GM21723 (cell line): ENCODE results near the gene KLK4.

Experiments used
- ATAC-seq: cut with Tn5 transposase; IDR thresholded peaks from one replicate; pipeline ENCODE4 v1.9.1; 2021; ENCODE audit warnings: mild to moderate bottlenecking, moderate library complexity; ENCODE audit not compliant: unreplicated experiment

KLK4 gene

DNA sequence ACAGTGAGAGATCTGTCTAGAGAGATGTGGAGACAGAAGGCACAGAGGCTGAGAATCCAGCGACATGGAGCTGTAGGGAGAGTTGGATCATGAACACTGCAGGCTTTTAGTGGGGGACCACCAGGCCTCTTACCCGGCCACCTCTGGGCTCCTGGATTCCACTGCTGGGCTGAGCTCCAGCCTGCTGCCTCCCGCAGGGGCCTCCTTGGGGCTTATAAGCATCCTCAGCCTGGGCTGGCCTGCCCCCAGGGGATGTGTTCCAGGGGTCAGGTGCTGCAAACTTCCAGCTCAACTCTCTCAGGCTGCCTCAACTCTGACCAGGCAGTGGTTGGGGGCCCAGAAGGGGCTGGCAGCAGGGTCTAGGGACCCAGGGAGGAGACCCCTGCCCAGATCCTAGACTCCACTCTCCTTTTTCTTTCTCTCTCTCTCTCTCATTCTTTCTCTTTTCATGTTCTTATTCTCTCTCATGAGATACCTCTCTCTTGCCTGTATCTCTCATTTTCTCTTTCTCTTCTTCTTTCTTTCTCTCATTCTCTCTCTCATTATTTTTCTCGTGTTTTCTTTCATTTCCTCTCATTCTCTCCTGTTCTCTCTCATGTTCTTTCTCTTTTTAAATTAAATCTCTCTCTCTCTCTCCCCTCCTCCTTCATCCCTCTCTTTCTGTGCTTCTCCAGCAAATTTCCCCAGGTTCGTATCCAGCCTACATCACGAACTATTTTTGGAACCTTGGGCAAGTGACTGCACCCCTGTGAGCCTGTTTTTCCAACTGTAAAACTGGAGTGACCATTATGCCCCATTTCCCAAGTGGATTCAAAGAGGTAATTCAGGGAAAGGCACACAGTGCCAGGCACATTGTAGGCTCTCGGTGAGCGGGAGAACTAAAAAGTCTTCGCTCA lies at the start of gene KLK4:
Gene KLK4 (minus strand): TSS at position 190 of the 896 bp plus-strand sequence. CDS start 657 bp downstream, outside the sequence.
- ATAC-seq: no peak

GRCh38 chr19:50959731-50960500 lies 48.7 kb upstream of the KLK4 start:
- no peak for ATAC-seq

DNA sequence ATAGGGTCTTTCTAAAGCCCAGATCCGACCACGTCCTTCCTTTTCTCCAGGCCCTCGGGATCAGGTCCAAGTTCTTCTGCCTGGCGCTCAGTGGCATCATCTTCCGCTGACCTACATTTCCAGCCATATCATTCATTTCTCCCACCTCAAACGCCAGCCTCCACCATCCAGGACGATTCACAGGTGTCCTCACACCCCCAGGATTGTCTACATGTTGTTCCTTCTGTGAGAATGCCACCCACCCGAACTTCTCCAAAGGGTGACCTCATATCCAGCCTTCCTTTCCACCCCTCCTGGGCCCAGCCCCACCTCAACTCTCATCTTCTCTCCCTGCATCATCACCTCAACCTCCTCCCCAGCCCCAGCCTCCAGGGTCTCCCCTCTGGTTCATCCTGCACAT lies 46.4 kb upstream of the KLK4 start:
- ATAC-seq: no peak

DNA sequence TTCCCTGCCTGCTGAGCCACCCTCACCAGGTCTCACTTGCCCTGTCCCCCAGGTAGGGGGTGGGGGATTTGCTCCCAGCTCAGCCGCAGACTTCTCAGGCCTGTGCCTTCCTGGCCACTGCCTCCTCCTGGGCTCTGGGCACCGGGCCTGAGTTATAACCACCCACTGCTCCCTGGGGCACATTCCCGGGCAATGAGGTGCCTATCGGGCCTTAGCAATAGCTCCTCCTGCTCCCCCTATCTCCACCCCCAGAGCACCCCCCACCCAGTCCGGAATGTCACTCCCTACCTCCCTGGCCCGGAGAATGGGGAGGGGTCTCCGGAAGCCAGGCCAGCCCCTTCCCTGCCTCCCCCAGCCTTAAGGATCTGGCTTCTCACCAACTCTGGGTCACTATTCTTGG lies 41.7 kb upstream of the KLK4 start, which contains the start of gene KLK5:
Gene KLK5 (minus strand): TSS at position 129 of the 400 bp plus-strand sequence. CDS start 381 bp downstream, outside the sequence.
- no peak for ATAC-seq

DNA sequence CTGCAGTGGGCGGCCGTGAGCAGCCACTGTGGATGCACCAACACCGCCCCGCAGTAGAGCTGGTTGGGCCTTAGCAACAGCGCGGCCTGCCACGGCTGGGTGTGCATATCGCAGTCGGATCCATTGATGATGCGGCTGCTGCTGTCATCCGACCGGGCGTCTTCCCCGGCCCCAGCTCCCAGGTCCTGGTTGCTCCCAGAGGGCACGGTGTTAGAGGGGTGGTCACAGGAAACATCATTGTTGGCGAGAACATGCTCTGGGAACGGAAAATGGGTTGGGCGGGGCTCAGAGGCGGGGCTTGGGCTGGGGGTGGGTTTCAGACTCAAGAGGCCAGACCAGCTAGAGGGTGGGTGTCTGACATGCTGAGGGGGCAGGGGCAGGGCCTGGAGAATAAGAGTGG lies 38.7 kb upstream of the KLK4 start:
- no peak for ATAC-seq

- ATAC-seq: no peak
Measured at GRCh38 chr19:50947123-50947522, 35.9 kb upstream of the KLK4 start.

DNA sequence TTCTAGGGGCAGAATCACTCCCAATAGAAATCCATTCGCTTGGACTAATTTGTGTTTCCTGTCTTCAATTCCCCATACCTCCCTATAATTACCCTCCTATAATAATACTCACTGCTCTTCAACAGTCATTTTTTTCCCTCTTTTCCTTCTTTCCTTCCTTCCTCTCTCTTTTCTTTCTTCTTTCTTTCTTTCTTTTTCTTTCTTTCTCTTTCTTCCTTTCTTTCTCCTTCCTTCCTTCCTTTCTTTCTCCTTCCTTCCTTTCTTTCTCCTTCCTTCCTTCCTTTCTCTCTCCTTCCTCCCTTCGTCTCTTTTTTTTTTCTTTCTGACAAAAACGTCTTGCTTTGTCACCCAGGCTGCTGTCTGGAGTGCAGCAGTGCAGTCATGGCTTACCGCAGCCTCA lies 33.6 kb upstream of the KLK4 start:
- no peak for ATAC-seq

DNA sequence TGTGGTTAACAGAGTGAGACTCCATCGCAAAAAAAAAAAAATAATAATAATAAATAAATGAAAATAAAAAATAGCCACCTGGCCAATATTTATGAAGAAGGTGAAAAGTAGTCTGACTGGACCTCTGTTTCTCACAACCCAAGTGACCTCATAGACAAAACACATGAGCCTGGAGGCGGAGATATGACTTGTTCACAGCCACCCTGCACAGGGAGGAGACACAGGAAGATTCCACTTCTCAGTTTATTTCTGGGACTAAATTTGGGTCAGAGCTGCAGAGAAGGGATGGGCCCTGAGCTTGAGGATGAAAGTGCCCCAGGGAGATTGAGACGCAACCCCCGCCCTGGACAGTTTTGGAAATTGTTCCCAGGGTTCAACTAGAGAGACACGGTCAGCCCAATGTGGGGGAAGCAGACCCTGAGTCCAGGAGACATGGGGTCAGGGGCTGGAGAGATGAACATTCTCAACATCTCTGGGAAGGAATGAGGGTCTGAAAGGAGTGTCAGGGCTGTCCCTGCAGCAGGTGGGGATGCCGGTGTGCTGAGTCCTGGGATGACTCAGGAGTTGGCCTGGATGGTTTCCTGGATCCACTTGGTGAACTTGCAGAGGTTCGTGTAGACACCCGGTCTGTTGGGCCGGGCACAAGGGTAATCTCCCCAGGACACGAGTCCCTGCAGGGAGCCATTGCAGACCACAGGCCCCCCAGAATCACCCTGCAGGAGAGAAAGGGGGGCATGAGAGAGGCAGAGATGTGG lies 32.1 kb upstream of the KLK4 start:
- no peak for ATAC-seq

- ATAC-seq: no peak
Measured at GRCh38 chr19:50939596-50939995, 28.4 kb upstream of the KLK4 start.

GRCh38 chr19:50933640-50934039 lies 22.4 kb upstream of the KLK4 start:
- no peak for ATAC-seq

GRCh38 chr19:50932690-50933083 lies 21.5 kb upstream of the KLK4 start:
- ATAC-seq: no peak

GRCh38 chr19:50932018-50932689 lies 21.0 kb upstream of the KLK4 start:
- ATAC-seq: no peak

- ATAC-seq: no peak
Measured at GRCh38 chr19:50931023-50931422, 19.8 kb upstream of the KLK4 start.

DNA sequence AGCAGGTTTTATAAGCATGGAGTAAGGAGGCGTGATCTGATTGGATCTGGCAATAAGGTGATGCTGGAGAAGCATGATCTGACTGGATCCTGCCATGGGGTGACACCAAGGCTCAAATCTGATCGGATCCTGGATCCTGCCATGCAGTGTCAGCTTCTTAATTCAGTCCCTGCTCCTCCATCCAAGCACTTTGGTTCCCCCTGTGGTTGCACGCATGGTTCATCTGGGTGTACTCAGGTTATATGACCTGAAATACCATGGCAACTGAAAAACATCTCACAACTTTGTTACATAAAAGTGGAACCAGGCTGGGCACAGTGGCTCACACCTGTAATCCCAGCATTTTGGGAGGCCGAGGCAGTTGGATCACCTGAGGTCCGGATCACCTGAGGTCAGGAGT lies 17.6 kb upstream of the KLK4 start:
- ATAC-seq: no peak

DNA sequence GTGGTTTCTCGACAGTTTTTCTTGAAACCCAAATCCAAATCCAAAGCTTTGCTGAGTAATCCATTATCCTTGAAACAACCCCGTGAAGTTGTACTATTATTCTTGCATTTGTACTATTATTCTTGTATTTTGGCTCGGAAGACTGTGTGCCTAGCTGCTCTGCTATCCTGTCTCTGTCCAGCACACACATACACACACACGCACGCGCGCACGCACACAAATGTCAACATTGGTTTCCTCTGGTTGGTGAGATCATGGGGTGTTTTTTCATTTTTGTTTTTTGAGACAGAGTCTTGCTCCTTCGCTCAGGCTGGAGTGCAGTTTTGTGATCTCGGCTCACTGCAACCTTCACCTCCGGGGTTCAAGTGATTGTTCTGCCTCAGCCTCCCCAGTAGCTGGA lies 14.9 kb upstream of the KLK4 start:
- ATAC-seq: no peak

- ATAC-seq: no peak
Measured at GRCh38 chr19:50925734-50926133, 14.5 kb upstream of the KLK4 start.

GRCh38 chr19:50924586-50924985 lies 13.4 kb upstream of the KLK4 start:
- ATAC-seq: no peak

- ATAC-seq: peak; percentile 74
Measured at GRCh38 chr19:50922317-50922853, 11.2 kb upstream of the KLK4 start.

GRCh38 chr19:50921426-50922316 lies 10.5 kb upstream of the KLK4 start:
- ATAC-seq: no peak
